HepG2 (cell line): ENCODE data around the gene SLC45A3. TPM values are rescaled to one million over a fixed set of nuclear protein-coding genes. Genes with fewer than 3 reads are reported as not detected.

Experiments used
- ELF3 ChIP-seq: IDR thresholded peaks from 2 replicates; pipeline ENCODE4 v1.6.1; 2016; ENCODE audit warnings: missing genetic modification reagents, missing compliant biosample characterization
- ELK4 ChIP-seq: sonication (generic); formaldehyde crosslinking; IDR thresholded peaks from 2 replicates; pipeline ENCODE4 v1.9.0; 2021; ENCODE audit warnings: missing genetic modification reagents, borderline replicate concordance
- FLYWCH1 ChIP-seq: sonication (generic); formaldehyde crosslinking; IDR thresholded peaks from 2 replicates; pipeline ENCODE4 v1.8.1; 2023; ENCODE audit warnings: mild to moderate bottlenecking, missing genetic modification reagents
- GABPA ChIP-seq, 2 experiments: IDR thresholded peaks; 2 replicates each; pipeline ENCODE4 v1.6.1; 2011 to 2016; ENCODE audit warnings: low read depth in 2 of 2, low read length in 1 of 2, missing biosample characterization in 1 of 2, missing genetic modification characterization in 1 of 2
- HOXA3 ChIP-seq: sonication (generic); formaldehyde crosslinking; IDR thresholded peaks from 2 replicates; pipeline ENCODE4 v1.5.0; 2020; ENCODE audit warnings: missing genetic modification reagents
- JUN ChIP-seq: sonication (generic); formaldehyde crosslinking; IDR thresholded peaks from 2 replicates; pipeline ENCODE4 v1.4.0; 2020; ENCODE audit warnings: mild to moderate bottlenecking, missing genetic modification reagents
- KDM2A ChIP-seq: sonication (generic); formaldehyde crosslinking; IDR thresholded peaks from 2 replicates; pipeline ENCODE4 v1.4.0; 2020; ENCODE audit warnings: low read depth, missing genetic modification reagents, borderline replicate concordance
- KLF6 ChIP-seq: IDR thresholded peaks from 2 replicates; pipeline ENCODE4 v1.8.0; 2016; ENCODE audit warnings: missing biosample characterization, missing genetic modification reagents
- MEF2D ChIP-seq: sonication (generic); formaldehyde crosslinking; IDR thresholded peaks from 2 replicates; pipeline ENCODE4 v1.5.1; 2020; ENCODE audit warnings: mild to moderate bottlenecking, missing genetic modification reagents
- NKX3-1 ChIP-seq: sonication (generic); formaldehyde crosslinking; IDR thresholded peaks from 2 replicates; pipeline ENCODE4 v1.5.0; 2020; ENCODE audit warnings: missing genetic modification reagents
- PAXIP1 ChIP-seq: sonication (generic); formaldehyde crosslinking; conservative IDR thresholded peaks from 2 replicates; pipeline ENCODE4 v1.4.0; 2020; ENCODE audit warnings: mild to moderate bottlenecking, missing genetic modification reagents, moderate library complexity
- SATB2 ChIP-seq: sonication (generic); formaldehyde crosslinking; IDR thresholded peaks from 2 replicates; pipeline ENCODE4 v1.5.0; 2020; ENCODE audit warnings: missing genetic modification reagents
- SMARCE1 ChIP-seq: fragments of 450-650 bp; IDR thresholded peaks from 2 replicates; pipeline ENCODE4 v1.6.1; 2017; ENCODE audit warnings: borderline replicate concordance
- ZBTB44 ChIP-seq: sonication (generic); formaldehyde crosslinking; IDR thresholded peaks from 2 replicates; pipeline ENCODE4 v1.4.0; 2020; ENCODE audit warnings: missing genetic modification reagents
- ZFP62 ChIP-seq: sonication (generic); formaldehyde crosslinking; IDR thresholded peaks from 2 replicates; pipeline ENCODE4 v1.4.0; 2020; ENCODE audit warnings: missing genetic modification reagents
- ZNF253 ChIP-seq: sonication (generic); formaldehyde crosslinking; IDR thresholded peaks from 2 replicates; pipeline ENCODE4 v1.8.0; 2022; ENCODE audit warnings: mild to moderate bottlenecking, missing genetic modification reagents, borderline replicate concordance
- ZNF430 ChIP-seq: sonication (generic); formaldehyde crosslinking; IDR thresholded peaks from 2 replicates; pipeline ENCODE4 v1.9.0; 2021; ENCODE audit warnings: mild to moderate bottlenecking, missing genetic modification reagents
- ZNF512B ChIP-seq: sonication (generic); formaldehyde crosslinking; IDR thresholded peaks from 2 replicates; pipeline ENCODE4 v1.5.1; 2020; ENCODE audit warnings: missing genetic modification reagents, mild to moderate bottlenecking, borderline replicate concordance
- ZNF547 ChIP-seq: sonication (generic); formaldehyde crosslinking; IDR thresholded peaks from 2 replicates; pipeline ENCODE4 v1.5.1; 2020; ENCODE audit warnings: mild to moderate bottlenecking, missing genetic modification reagents
- ZNF572 ChIP-seq: sonication (generic); formaldehyde crosslinking; IDR thresholded peaks from 2 replicates; pipeline ENCODE4 v1.5.1; 2020; ENCODE audit warnings: mild to moderate bottlenecking, missing genetic modification reagents
- ZNF776 ChIP-seq: sonication (generic); formaldehyde crosslinking; IDR thresholded peaks from 2 replicates; pipeline ENCODE4 v1.4.0; 2020; ENCODE audit warnings: mild to moderate bottlenecking, missing genetic modification reagents
- ZSCAN31 ChIP-seq: sonication (generic); formaldehyde crosslinking; IDR thresholded peaks from 2 replicates; pipeline ENCODE4 v1.5.0; 2020; ENCODE audit warnings: low read depth, mild to moderate bottlenecking, missing genetic modification reagents
- polyA plus RNA-seq, 8 experiments: library from polyadenylated mRNA; depleted of rRNA in 3 of 8; stranded (reverse) in 7 of 8; unstranded in 1 of 8; fragments of >200 nt; fragmentation: Illumina TruSeq in 4 of 8; extraction: Trizol in 4 of 8; gene quantifications; 2 replicates each; pipeline versions ENCODE4 v1.2.1 to v1.2.3, GENCODE V29; 2011 to 2016; ENCODE audit warnings: low read depth in 4 of 8, missing spikeins in 1 of 8, mixed read lengths in 1 of 8; ENCODE audit not compliant: insufficient read depth in 1 of 8
- total RNA-seq, 5 experiments: library from RNA; depleted of rRNA; stranded (reverse); fragments of >200 nt; fragmentation: Illumina TruSeq; extraction: Trizol; gene quantifications; 2 replicates each; pipeline ENCODE4 v1.2.3, GENCODE V29; 2016; ENCODE audit warnings: low read depth in 1 of 5

Gene SLC45A3
- total and polyA plus RNA-seq, 2 of the 13 experiments (the other 11 are each of a cell fraction or from before 2014, with no cell fraction given) = 3.4 to 4.1 TPM

- TF ChIP-seq HOXA3 (CRISPR knock-in tag) (0 out of 2 replicates have a peak, but pooled peaks have one; percentile 17), ZFP62 (CRISPR knock-in tag) (no peak), SATB2 (CRISPR knock-in tag) (no peak), ELK4 (no peak), ZNF253 (CRISPR knock-in tag) (no peak), ZBTB44 (CRISPR knock-in tag) (no peak), ZNF430 (CRISPR knock-in tag) (no peak), SMARCE1 (no peak), MEF2D (0 out of 2 replicates have a peak, but pooled peaks have one; percentile 52), PAXIP1 (CRISPR knock-in tag) (peak; percentile 25), ZNF547 (CRISPR knock-in tag) (no peak), KLF6 (CRISPR knock-in tag) (no peak), ELF3 (CRISPR knock-in tag) (peak; percentile 70), NKX3-1 (CRISPR knock-in tag) (no peak), FLYWCH1 (CRISPR knock-in tag) (no peak), GABPA (IDR thresholded peaks at IDR 0.05; ENCODE audit: low read depth, low read length) (no peak), GABPA (CRISPR knock-in tag; IDR thresholded peaks at IDR 0.05; ENCODE audit: low read depth) (peak; percentile 59), ZSCAN31 (CRISPR knock-in tag) (no peak), ZNF776 (CRISPR knock-in tag) (no peak), KDM2A (CRISPR knock-in tag) (no peak), JUN (no peak), ZNF512B (CRISPR knock-in tag) (0 out of 2 replicates have a peak, but pooled peaks have one; percentile 12), ZNF572 (0 out of 2 replicates have a peak, but pooled peaks have one; percentile 19)
Measured at GRCh38 chr1:205693421-205693991, 13.2 kb upstream of the SLC45A3 start (continued).
